ENCODE data around the gene TFIP11. TPM values are rescaled to one million over a fixed set of nuclear protein-coding genes. Genes with fewer than 3 reads are reported as not detected.

The TFIP11 gene
- total RNA-seq, 2 donors from 2014 or later, result 21.9 to 33.2 TPM

- TF ChIP-seq POLR2A (IDR thresholded peaks at IDR 0.05), result no peak
- Histone ChIP-seq H3K27ac (no peak overlapping the region), H3K36me3 (no peaks in the 10 kb centered on the region), H3K4me1 (replicated peaks) (no peaks in the 10 kb centered on the region), H3K9me3 (no peaks in the 10 kb centered on the region), H3K27me3 (replicated peaks; ENCODE audit: insufficient read depth) (no peaks in the 10 kb centered on the region), H3K4me3 (no peak overlapping the region)
- DNase-seq (ENCODE audit: low spot score), result no peak
- WGBS, result 94% methylated on average over 4 of the region's 4 CpGs
- intact Hi-C loops (cut with DNase I), result no loop called here
These were observed 12.6 kb upstream of the TFIP11 start for GRCh38 chr22:26524870-26525269.

- TF ChIP-seq POLR2AphosphoS5 (IDR thresholded peaks at IDR 0.05) (no peak), POLR2A (IDR thresholded peaks at IDR 0.05) (no peak), CTCF (IDR thresholded peaks at IDR 0.05) (no peak)
- 89% methylated on average over 4 of the region's 4 CpGs for WGBS
- no peak for DNase-seq (ENCODE audit: low spot score)
These were observed 10.3 kb upstream of the TFIP11 start for GRCh38 chr22:26522592-26522991.

GRCh38 chr22:26522012-26522411 lies 9.7 kb upstream of the TFIP11 start:
- 95% methylated on average over 2 of the region's 2 CpGs for WGBS

More at GRCh38 chr22:26522592-26522991, 10.3 kb upstream of the TFIP11 start:
- no peak overlapping the region for H3K27ac ChIP-seq
- intact Hi-C loops (cut with DNase I), result no loop called here
- H3K27me3 ChIP-seq (replicated peaks; ENCODE audit: insufficient read depth), result no peaks in the 10 kb centered on the region
- no peaks in the 10 kb centered on the region for H3K9me3 ChIP-seq
- no peak overlapping the region for H3K4me3 ChIP-seq
- H3K36me3 ChIP-seq, result no peaks in the 10 kb centered on the region
- no peaks in the 10 kb centered on the region for H3K4me1 ChIP-seq (replicated peaks)

GRCh38 chr22:26517429-26517828 lies 5.2 kb upstream of the TFIP11 start:
- Histone ChIP-seq H3K27me3 (replicated peaks; ENCODE audit: insufficient read depth) (no peaks in the 10 kb centered on the region), H3K4me3 (no peak overlapping the region), H3K9me3 (no peaks in the 10 kb centered on the region), H3K36me3 (no peaks in the 10 kb centered on the region), H3K4me1 (replicated peaks) (peaks cover 4% of the 10 kb centered on the region), H3K27ac (no peak overlapping the region)
- DNase-seq (ENCODE audit: low spot score), result no peak
- TF ChIP-seq POLR2A (IDR thresholded peaks at IDR 0.05) (no peak), CTCF (IDR thresholded peaks at IDR 0.05) (no peak), POLR2AphosphoS5 (IDR thresholded peaks at IDR 0.05) (no peak)
- WGBS, result 94% methylated on average over 5 of the region's 5 CpGs
- intact Hi-C loops (cut with DNase I), result no loop called here

More at GRCh38 chr22:26522012-26522411, 9.7 kb upstream of the TFIP11 start:
- H3K27ac ChIP-seq, result no peak overlapping the region
- DNase-seq (ENCODE audit: low spot score), result no peak
- H3K9me3 ChIP-seq, result no peaks in the 10 kb centered on the region
- H3K27me3 ChIP-seq (replicated peaks; ENCODE audit: insufficient read depth), result no peaks in the 10 kb centered on the region
- H3K4me1 ChIP-seq (replicated peaks), result no peaks in the 10 kb centered on the region
- no peaks in the 10 kb centered on the region for H3K36me3 ChIP-seq
- TF ChIP-seq POLR2A (IDR thresholded peaks at IDR 0.05) (no peak), POLR2AphosphoS5 (IDR thresholded peaks at IDR 0.05) (no peak), CTCF (IDR thresholded peaks at IDR 0.05) (no peak)
- intact Hi-C loops (cut with DNase I), result no loop called here
- no peak overlapping the region for H3K4me3 ChIP-seq

GRCh38 chr22:26516503-26516902 lies 4.2 kb upstream of the TFIP11 start:
- Histone ChIP-seq H3K9me3 (no peaks in the 10 kb centered on the region), H3K27ac (no peak overlapping the region), H3K27me3 (replicated peaks; ENCODE audit: insufficient read depth) (no peaks in the 10 kb centered on the region), H3K4me1 (replicated peaks) (peaks cover 5% of the 10 kb centered on the region), H3K36me3 (no peaks in the 10 kb centered on the region), H3K4me3 (no peak overlapping the region)
- intact Hi-C loops (cut with DNase I), result no loop called here
- 71% methylated on average over 1 of the region's 1 CpG for WGBS
- TF ChIP-seq POLR2A (IDR thresholded peaks at IDR 0.05) (no peak), CTCF (IDR thresholded peaks at IDR 0.05) (no peak), POLR2AphosphoS5 (IDR thresholded peaks at IDR 0.05) (no peak)
- no peak for DNase-seq (ENCODE audit: low spot score)

Data from prostate gland (tissue), 2 donors.